Kasumi-1 (cell line): ENCODE data around the gene ITGA4.
A peak's percentile ranks its signal among the peaks of the same experiment; 100 is the strongest.
"Not testable (repeated sequence)": the region's sequence is repeated elsewhere in the genome, so short reads cannot be mapped to it uniquely, and the experiment has no call there.

Source experiments
- DNase-seq, 2 experiments: peaks; one replicate each; lab custom pipeline; 2025; lab: John Stamatoyannopoulos, UW

ITGA4 gene

GRCh38 chr2:181457121-181457740 is at the start of gene ITGA4:
ITGA4 (plus strand) TSS chr2:181457386; CDS start chr2:181457655, 269 bp downstream.
- DNase-seq, result peak; percentile 86 to 88

GRCh38 chr2:181408861-181409260 is 48.3 kb upstream of the ITGA4 start:
- peak; percentile 50 to 55 for DNase-seq

GRCh38 chr2:181411105-181411849 is 45.9 kb upstream of the ITGA4 start:
- peak; percentile 64 to 80 for DNase-seq

GRCh38 chr2:181419129-181419855 is 37.9 kb upstream of the ITGA4 start:
- DNase-seq, result peak; percentile 42 to 79

- no peak for DNase-seq
These were observed 36.7 kb upstream of the ITGA4 start for GRCh38 chr2:181420259-181421130.

GRCh38 chr2:181421131-181421458 is 36.1 kb upstream of the ITGA4 start:
- DNase-seq, result no peak

GRCh38 chr2:181421464-181421863 is 35.7 kb upstream of the ITGA4 start:
- no peak for DNase-seq

GRCh38 chr2:181426672-181427071 is 30.5 kb upstream of the ITGA4 start:
- no peak for DNase-seq

GRCh38 chr2:181430406-181431118 is 26.6 kb upstream of the ITGA4 start:
- peak; percentile 95 to 96 for DNase-seq

- DNase-seq, result peak; percentile 33 to 38
These were observed 25.5 kb upstream of the ITGA4 start for GRCh38 chr2:181431674-181432073.

GRCh38 chr2:181438261-181438660 is 18.9 kb upstream of the ITGA4 start:
- peak; percentile 22 to 34 for DNase-seq

GRCh38 chr2:181440344-181440743 is 16.8 kb upstream of the ITGA4 start:
- no peak for DNase-seq

- DNase-seq, result no peak
These were observed 16.3 kb upstream of the ITGA4 start for GRCh38 chr2:181440919-181441318.

- DNase-seq, result no peak
These were observed 15.5 kb upstream of the ITGA4 start for GRCh38 chr2:181441670-181442069.

- DNase-seq, result no peak
These were observed 12.5 kb upstream of the ITGA4 start for GRCh38 chr2:181444654-181445053.

- no peak for DNase-seq
These were observed 10.2 kb upstream of the ITGA4 start for GRCh38 chr2:181446985-181447384.

- not testable (repeated sequence) for DNase-seq
These were observed 7.9 kb upstream of the ITGA4 start for GRCh38 chr2:181449278-181449677.

- DNase-seq, result no peak
These were observed 2.3 kb upstream of the ITGA4 start for GRCh38 chr2:181454686-181455450.

- DNase-seq, result peak; percentile 94 to 97
These were observed 496 bp upstream of the ITGA4 start for GRCh38 chr2:181456660-181457120.

- DNase-seq, result peak; percentile 80 to 85
These were observed 697 bp downstream of the ITGA4 start for GRCh38 chr2:181457741-181458425.
